Heart left ventricle (tissue), 16 donors: Measurements from ENCODE around the gene ZNF408. TPM values are rescaled to one million over a fixed set of nuclear protein-coding genes. Genes with fewer than 3 reads are reported as not detected.
"Not testable (repeated sequence)": the region's sequence is repeated elsewhere in the genome, so short reads cannot be mapped to it uniquely, and the experiment has no call there.

Experiments
- ATAC-seq, 4 donors: fragments of 200-7000 bp; cut with Tn5 transposase; one replicate each; pipeline ENCODE4 v1.9.1; 2020 to 2022; ENCODE audit warnings: moderate library complexity in 4 of 4, mild to moderate bottlenecking in 3 of 4, moderate number of reproducible peaks in 1 of 4
- DNase-seq, 5 donors: peaks; one replicate each; pipeline ENCODE4 v3.0.0-alpha.2; 2020
- H3K27ac ChIP-seq, 12 donors: fragments of 200-600 bp; sonication (generic) in 4 of 12; one replicate each; pipeline versions ENCODE4 v1.5.0 to v1.8.0; 2016 to 2022; ENCODE audit warnings: mild to moderate bottlenecking in 2 of 12
- H3K27me3 ChIP-seq, 9 donors: fragments of 200-600 bp; sonication (generic) in 2 of 9; one replicate each; pipeline versions ENCODE4 v1.5.1 to v1.8.0; 2016 to 2022; ENCODE audit warnings: mild to moderate bottlenecking in 3 of 9
- H3K36me3 ChIP-seq, 9 donors: fragments of 200-600 bp; sonication (generic) in 2 of 9; one replicate each; pipeline versions ENCODE4 v1.5.0 to v1.8.0; 2018 to 2022; ENCODE audit warnings: mild to moderate bottlenecking in 2 of 9
- H3K4me1 ChIP-seq, 12 donors: fragments of 200-600 bp; sonication (generic) in 4 of 12; one replicate each; pipeline versions ENCODE4 v1.5.0 to v1.8.0; 2016 to 2022; ENCODE audit warnings: mild to moderate bottlenecking in 3 of 12
- H3K4me3 ChIP-seq, 12 donors: fragments of 200-600 bp; sonication (generic) in 4 of 12; one replicate each; pipeline versions ENCODE4 v1.5.0 to v1.8.0; 2017 to 2022; ENCODE audit warnings: mild to moderate bottlenecking in 9 of 12, moderate library complexity in 4 of 12
- H3K9me3 ChIP-seq, 12 donors: fragments of 200-600 bp; sonication (generic) in 4 of 12; one replicate each; pipeline versions ENCODE4 v1.5.0 to v1.8.0; 2016 to 2022; ENCODE audit warnings: mild to moderate bottlenecking in 1 of 12
- CTCF ChIP-seq, 12 donors: fragments of 200-600 bp; sonication (generic) in 4 of 12; IDR thresholded peaks; one replicate each; pipeline versions ENCODE4 v1.5.0 to v1.8.0; 2018 to 2022; ENCODE audit warnings: antibody characterized with exemption in 12 of 12, mild to moderate bottlenecking in 5 of 12
- POLR2A ChIP-seq, 2 donors: fragments of 450-650 bp; IDR thresholded peaks; one replicate each; pipeline ENCODE4 v1.6.1; 2017; ENCODE audit warnings: antibody characterized with exemption in 2 of 2, mild to moderate bottlenecking in 2 of 2, moderate library complexity in 2 of 2
- WGBS, 4 donors: extraction: QIAGEN DNeasy Blood & Tissue Kit in 2 of 4; methylation state at CpG; one replicate each; pipeline versions ENCODE4 v1.1.5 to v1.1.7; 2013 to 2018; 5-methylcytosine and 5-hydroxymethylcytosine counted together
- intact Hi-C, 10 donors: fragments of 100-400 bp; cut with DNase I; formaldehyde crosslinking; loops; one replicate each; pipeline versions ENCODE4 v1.11.1 to v1.14.2; 2022
- polyA plus RNA-seq, 2 donors: library from polyadenylated mRNA; stranded (reverse); fragments of 200-250 nt; gene quantifications; one replicate each; pipeline ENCODE4 v1.2.3, GENCODE V29; 2013
- total RNA-seq, 9 donors: library from RNA; depleted of rRNA in 2 of 9; stranded (reverse); fragments of >200 nt in 2 of 9; fragmentation: NEBNext Ultra II Directional in 3 of 9; extraction: Animal tissue kit (Norgen Biotek cat#: 25700) in 3 of 9; gene quantifications; one replicate each; pipeline versions ENCODE4 v1.1.0 to v1.2.4, GENCODE V29; 2016 to 2023
- donor health status: ischemic (EF 13 %, LVEDD 7.1; RV severe dilation, severe dysfunction).
- donor health status: healthy with polysubstance abuse.
- donor health status: DM: no; HTN: yes; CAD: no.
- donor health status: DM: no; HTN: no; CAD: no.
- donor health status: ischemic (EF 25% LVEDD 6.9; RV normal size, moderate dysfunction).
- donor health status: ischemic (EF 25% LVEDD 5.7; RV mildly dilated, moderate dysfunction).
- donor health status: healthy.
- donor health status: DM: yes; HTN: yes; CAD: no.
- donor health status: ischemic (EF 35%, LVEDD 5.7; RV mildly dilated, moderate dysfunction).
- donor health status: nonischemic (EF 11% LVEDD 7.7; RV severe dilation, severe dysfunction).
- donor health status: DM: yes; HTN: yes; CAD: no.
- donor health status: PGD.
- donor health status: ischemic (EF 29% LVEDD 5.4; RV normal size, mild dysfunction).
- donor health status: nonischemic (EF 23%, LVEDD 6.1; RV moderate dilation, normal function).

ZNF408 gene
- total and polyA plus RNA-seq, 11 donors = 5.3 to 10.0 (median 7.1) TPM

DNA sequence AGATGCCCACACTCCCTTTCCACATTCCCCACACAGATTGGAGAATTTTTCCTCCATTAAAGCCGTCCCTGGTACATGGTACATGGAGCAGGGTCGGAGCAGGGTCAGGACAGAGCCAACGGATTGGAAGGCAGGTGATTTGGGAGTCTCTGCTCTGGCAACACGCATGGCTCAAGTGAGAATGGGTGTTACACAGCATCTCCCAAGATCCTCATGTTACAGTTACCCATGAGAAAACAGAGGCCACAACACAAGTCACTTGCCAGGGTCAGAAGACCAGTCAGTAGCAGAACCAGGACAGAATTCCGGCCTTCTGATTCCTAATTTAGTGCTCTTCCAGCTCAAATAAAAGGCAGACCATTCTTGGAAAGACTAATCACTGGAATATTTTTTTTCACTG, 10.5 kb downstream of the ZNF408 start:
- peak in 3 of 4 donors; percentile 8 to 38 (median 35) for ATAC-seq
- WGBS, 4 donors = 31 to 48% (median 42%) methylated on average over 4 to 5 of the region's 5 CpGs
- no peaks in the 10 kb centered on the region for H3K27me3 ChIP-seq
- H3K9me3 ChIP-seq = no peaks in the 10 kb centered on the region
- no peak for DNase-seq
- peaks cover 0 to 20% (median 13%) of the 10 kb centered on the region in 9 donors for H3K36me3 ChIP-seq
- H3K27ac ChIP-seq = peak overlapping the region; percentile 77 to 99 (median 90)
- peaks cover 0 to 29% (median 16%) of the 10 kb centered on the region in 12 donors for H3K4me1 ChIP-seq
- intact Hi-C loops = no loop called here
- H3K4me3 ChIP-seq = no peak overlapping the region
- TF ChIP-seq POLR2A (IDR thresholded peaks at IDR 0.05) (no peak), CTCF (IDR thresholded peaks at IDR 0.05) (no peak)

GRCh38 chr11:46712874-46713576, 12.2 kb downstream of the ZNF408 start:
- 87 to 94% (median 91%) methylated on average over 7 of the region's 7 CpGs for WGBS, 4 donors
- Histone ChIP-seq H3K4me3 (no peak overlapping the region), H3K36me3 (peaks cover 0 to 4% (median 0%) of the 10 kb centered on the region in 9 donors), H3K27me3 (no peaks in the 10 kb centered on the region), H3K27ac (peak overlapping the region in 8 of 12 donors; percentile 26 to 99 (median 90)), H3K4me1 (peaks cover 0 to 29% (median 16%) of the 10 kb centered on the region in 12 donors), H3K9me3 (no peaks in the 10 kb centered on the region)
- intact Hi-C loops = no loop called here
- TF ChIP-seq CTCF (IDR thresholded peaks at IDR 0.05) = no peak
- no peak for TF ChIP-seq POLR2A (IDR thresholded peaks at IDR 0.05)
- DNase-seq (no peak), ATAC-seq (no peak)

DNA sequence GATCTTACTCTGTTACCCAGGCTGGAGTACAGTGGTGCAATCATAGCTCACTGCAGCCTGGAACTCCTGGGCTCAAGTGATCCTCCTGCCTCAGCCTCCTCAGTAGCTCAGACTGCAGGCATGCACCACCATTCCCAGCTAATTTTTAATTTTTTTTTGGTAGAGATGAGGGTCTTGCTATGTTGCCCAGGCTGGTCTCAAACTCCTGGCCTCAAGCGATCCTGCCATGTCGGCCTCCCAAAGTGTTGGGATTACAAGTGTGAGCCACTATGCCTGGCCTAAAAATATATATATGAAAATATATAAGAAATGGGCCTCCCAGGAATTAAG, 17.0 kb downstream of the ZNF408 start:
- intact Hi-C loops, H3K27ac ChIP-seq, DNase-seq, H3K4me3 ChIP-seq, H3K36me3 ChIP-seq, ATAC-seq, H3K9me3 ChIP-seq, H3K27me3 ChIP-seq, H3K4me1 ChIP-seq: not testable (repeated sequence)
- 92 to 97% (median 96%) methylated on average over 2 of the region's 2 CpGs for WGBS, 4 donors

DNA sequence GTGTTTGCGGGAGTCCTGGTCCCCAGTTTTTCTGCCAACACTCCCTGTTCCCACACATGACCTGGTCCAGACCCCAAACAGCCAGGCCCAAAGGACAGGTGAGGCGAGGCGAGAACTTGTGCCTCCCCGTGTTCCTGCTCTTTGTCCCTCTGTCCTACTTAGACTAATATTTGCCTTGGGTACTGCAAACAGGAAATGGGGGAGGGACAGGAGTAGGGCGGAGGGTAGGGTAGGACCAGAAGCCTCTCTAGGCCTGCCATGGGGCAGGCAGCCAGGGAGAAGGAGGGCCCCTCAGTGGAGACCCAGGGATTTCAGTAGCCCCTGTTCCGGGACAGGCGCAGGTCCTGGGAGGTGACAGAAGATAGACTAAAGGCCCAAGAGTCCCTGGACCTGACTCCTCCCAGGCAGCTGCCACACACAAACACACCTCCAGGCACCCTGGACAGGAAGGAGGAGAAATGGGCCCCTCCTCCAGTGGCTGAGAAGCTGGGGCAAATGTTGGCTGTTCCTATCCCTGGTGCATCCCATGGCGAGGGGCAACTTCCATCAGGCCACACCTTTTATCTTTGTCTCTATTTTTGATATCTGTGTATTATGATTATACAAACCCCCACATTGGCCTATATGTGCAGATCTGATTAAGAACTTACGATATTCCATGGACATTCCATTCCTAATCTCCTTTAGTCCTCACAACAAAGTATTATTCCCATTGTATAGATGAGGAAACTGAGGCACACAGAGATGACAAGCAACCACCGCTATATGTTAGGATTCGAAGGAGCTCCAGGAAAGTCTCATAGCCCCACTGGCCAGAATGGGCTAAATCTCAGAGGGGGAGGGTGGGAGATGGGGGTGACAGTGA, 17.6 kb downstream of the ZNF408 start:
- TF ChIP-seq POLR2A (IDR thresholded peaks at IDR 0.05) = no peak
- TF ChIP-seq CTCF (IDR thresholded peaks at IDR 0.05) = no peak
- Histone ChIP-seq H3K9me3 (no peaks in the 10 kb centered on the region), H3K4me3 (no peak overlapping the region), H3K27ac (no peak overlapping the region), H3K4me1 (no peaks in the 10 kb centered on the region), H3K36me3 (no peaks in the 10 kb centered on the region), H3K27me3 (no peaks in the 10 kb centered on the region)
- DNase-seq = no peak
- WGBS, 4 donors = 85 to 92% (median 87%) methylated on average over 11 of the region's 11 CpGs
- intact Hi-C loops = no loop called here
- ATAC-seq = peak in 2 of 4 donors; percentile 18 to 19
